GM18526 (cell line): ENCODE measurements around the gene DDX54.

Experiments
- POLR2A ChIP-seq: IDR thresholded peaks from 3 replicates; pipeline ENCODE4 v1.6.1; 2011; ENCODE audit not compliant: insufficient read length; ENCODE audit errors: extremely low read depth

The DDX54 gene

DNA sequence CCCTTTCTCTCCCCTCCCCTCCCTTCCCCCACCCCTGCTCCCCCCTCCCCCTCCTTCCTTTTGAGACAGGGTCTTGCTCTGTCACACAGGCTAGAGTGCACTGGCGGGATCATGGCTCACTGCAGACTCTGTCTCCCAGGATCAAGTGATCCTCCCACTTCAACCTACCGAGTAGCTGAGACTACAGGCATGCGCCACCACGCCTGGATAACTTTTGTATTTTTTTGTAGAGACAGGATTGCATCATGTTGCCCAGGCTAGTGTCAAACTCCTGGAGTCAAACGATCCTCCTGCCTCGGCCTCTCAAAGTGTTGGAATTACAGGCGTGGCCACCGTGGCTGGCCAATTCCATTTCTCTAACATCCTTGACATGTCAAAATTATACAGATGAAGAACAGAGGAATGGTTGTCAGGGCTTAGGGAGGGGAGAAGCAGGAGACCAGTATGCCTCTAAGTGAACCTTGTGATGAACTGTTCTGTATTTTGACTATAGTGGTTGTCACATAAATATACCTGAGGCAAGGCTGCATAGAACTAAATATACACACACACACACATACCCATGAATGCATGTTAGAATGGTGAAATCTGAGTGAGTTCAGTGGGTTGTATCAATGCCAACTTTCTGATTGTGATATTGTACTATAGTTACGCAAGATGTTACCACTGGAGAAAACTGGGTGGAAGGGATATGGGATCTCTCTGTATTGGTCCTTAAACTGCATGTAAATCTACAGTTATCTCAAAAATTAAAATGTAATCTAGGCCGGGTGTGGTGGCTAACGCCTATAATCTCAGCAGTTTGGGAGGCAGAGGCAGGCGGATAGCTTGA lies 39.3 kb downstream of the DDX54 start:
- TF ChIP-seq POLR2A: no peak

DNA sequence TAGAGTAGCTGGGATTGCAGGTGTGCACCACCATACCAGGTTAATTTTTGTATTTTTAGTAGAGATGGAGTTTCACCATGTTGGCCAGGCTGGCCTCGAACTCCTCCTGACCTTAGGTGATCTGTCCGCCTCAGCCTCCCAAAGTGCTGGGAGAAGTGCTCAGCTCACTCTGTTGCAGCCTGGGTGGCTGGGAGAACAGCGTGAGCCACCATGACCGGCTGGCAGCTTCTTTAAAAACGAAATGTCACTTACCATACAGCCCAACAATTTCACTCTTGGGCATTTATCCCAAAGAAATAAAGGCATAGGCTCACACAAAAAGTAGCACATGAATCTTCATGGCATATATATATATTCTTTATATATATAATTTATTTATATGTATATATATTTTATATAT lies 40.5 kb downstream of the DDX54 start:
- no peak for TF ChIP-seq POLR2A

DNA sequence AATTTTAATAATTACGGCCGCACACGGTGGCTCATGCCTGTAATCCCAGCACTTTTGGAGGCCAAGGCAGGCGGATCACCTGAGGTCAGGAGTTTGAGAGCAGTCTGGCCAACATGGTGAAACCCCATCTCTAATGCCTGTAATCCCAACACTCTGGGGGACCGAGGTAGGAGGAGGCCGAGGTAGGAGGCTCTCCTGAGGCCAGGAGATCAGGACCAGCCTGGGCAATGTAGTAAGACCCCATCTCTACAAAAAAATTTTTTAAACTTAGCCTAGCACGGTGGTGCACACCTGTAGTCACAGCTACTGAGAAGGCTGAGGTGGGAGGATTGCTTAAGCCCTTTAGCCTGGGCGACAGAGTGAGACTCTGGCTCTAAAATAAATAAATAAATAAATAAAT lies 41.3 kb downstream of the DDX54 start:
- TF ChIP-seq POLR2A: no peak

DNA sequence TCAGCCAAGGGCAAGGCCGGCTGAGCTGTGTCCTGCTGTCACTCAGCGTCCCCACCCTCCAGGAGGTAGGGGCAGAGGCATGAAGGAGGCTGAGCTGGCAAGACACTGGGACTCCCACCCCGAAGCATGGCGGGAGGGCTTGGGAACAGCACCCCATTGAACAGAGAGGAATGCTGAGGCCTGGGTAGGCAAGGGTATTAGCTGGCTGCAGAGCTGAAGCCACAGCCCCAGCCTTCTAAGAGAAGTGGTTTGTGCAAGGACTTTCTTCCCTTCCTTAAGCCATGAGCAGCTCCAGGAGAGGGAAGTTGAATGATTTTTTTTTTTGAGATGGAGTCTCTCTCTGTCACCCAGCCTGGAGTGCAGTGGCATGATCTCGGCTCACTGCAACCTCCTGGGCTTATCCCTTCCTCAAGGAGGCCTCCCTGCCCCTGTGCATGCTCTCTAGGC lies 42.4 kb downstream of the DDX54 start:
- no peak for TF ChIP-seq POLR2A

DNA sequence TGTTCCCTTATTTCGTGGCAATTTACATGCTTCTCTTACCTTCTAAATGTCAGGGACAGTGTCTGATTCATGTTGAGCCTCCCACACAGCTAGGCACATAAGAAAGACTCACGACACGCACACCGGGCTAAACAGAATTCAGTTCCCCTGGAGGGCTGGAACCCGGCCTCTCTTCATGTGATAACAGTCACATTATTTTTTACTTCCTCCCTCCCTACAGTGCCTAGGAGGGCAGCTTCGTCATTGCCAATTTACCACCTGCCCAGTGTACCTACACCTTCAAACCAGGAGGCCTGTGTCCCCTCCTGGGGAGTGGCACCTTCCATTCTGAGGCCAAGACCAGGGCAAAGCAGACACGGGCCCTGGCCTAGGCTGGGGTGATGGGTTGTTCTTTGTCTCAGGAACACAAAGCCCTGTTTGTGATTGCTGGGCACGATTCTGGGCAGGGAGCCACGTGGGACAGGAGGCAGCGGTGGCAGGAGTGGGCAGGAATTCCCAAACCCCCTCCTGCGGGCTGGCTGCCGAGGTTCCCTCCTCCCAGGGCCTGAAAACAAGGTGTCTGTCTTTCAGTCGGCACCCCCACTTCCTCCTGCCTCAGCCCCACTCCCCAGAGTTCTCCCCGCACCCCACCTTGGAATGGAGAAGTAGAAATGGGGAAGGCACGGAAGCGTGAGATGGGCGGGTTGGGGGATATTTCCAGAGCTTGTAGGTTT lies 42.9 kb downstream of the DDX54 start:
- TF ChIP-seq POLR2A: no peak

DNA sequence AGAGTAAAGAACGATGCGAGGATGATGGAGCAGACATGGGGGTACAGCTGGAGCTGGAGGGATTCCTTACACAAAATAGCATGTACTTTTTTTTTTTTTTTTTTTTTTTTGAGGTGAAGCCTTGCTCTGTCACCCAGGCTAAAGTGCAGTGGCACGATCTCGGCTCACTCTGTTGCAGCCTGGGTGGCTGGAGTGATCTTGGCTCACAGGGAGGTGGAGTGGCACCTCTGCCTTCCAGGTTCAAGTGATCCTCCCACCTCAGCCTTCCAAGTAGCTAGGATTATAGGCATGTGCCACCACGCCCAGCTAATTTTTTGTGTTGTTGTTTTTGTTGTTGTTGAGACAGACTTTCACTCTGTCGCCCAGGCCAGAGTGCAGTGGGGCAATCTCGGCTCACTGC lies 44.6 kb downstream of the DDX54 start:
- no peak for TF ChIP-seq POLR2A

DNA sequence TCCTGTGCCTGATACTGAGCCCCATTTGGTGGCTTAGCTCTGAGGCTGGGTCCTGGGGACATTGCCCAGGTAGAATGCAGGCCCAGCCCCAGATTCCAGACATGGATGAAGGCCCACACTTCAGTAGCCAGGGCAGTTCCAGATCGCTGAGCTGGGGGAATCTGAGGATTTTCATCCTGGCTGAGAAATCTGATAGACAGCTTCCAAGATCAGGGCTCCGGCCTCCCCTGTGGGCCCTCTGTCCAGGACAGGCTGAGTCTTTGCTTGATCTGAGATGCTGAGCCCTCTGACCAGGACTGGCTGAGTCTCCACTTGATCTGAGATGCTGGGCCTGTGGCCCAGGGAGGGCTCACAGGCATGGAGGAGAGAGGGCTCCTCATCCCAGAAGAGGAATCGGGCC lies 46.5 kb downstream of the DDX54 start:
- TF ChIP-seq POLR2A: no peak

DNA sequence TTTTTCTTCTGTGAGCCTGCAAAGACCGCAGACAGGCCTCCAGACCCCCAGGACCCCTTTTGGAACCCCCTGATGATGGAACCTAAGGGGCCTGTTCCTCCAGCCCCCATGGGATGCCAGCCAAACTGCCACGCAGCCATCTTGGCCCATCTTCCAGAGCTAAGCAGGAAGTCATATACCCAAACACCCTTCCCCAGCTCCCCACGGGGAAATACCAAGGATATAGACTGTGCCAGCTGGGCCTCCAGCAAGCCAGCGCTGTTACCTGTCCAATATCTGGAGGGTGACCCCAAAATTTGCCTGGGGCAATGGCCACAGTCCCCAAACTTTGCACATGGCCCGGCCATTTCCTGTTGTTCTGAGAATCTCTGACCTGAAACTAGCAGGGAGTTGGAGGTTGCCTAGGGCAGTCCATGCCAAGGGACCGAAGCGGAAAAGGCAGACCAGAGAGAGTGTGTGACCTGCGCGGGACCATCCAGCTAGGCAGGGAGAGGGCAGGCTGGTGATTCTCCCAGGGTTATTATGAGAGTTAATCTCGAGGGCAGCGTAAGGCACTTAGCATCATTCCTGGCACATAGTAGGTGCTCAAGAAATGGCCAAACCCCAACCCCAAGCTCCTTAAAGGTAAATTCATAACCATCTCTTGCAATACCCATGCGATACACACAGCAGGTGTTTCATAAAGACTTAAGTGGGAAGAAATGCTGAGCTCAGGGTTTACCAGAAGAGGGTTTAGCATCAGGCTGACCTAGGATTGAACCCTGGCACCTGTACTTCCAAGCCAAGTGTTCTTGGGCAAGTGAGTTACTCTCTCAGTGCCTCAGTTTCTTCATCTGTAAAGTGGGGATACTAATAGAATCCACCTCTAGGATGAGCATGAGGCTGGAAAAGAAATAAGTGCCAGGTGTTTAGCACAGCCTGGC lies 47.2 kb downstream of the DDX54 start:
- no peak for TF ChIP-seq POLR2A

DNA sequence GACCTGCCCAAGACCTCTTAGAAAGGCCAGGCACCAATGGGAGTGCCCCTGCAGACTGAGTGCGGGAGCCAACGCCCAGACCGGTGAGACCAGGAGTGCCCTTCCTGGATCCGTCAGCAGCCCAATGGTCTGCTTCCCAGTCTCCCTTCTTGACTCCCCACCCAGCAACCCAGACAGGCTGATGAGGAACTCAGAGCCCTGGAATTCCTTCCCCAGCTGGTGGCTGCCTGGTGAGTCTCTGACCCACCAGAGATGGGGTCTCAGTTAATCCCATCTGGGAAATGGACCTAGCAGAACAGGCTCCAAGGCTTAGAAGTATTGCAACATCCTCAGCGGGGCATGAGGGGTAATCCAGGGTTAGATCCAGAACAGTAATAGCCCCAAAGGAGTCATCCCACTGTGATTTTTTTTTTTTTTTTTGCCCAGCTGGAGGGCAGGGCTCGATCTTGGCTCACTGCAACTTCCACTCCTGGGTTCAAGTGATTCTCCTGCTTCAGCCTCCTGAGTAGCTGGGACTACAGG lies 48.2 kb downstream of the DDX54 start:
- no peak for TF ChIP-seq POLR2A

DNA sequence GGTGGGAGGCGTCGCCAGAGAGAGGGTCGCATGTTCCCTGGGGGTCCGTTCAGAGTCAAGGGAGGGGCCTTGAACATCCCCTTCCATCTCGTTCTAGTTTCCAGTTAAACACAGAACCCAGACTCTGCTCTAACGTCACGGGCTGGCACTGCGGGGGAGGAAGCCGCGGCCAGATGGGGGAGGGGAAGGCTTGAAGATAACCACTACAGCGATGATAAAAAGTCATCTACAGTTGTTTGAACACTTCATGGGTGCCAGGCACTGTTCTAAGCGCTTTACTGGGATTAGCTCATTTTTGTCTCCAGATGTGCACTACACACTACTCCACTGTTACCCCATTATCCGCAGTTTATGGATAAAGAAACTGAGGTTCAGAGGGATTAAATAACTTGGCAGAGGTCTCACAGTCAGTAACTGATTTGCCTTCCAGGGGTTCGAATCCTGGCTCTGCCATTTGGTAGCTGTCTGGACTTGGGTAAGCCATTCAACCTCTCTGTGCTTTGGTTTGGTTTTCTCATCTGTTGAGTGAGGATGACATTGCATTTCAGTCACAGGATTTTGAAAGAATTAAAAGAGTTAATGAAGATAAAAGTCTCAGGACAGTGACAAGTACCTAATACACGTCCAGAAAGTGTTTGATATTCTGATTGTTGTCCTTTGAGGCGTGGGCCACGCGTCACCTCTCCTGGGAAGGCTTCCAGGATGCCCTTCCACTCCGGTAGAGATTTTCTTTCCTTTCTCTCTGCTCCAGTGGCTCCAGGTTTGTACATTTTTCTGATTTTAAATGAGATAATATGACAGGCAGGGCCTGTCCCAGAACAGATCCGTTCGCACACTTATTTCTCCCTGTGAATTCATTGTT lies 48.9 kb downstream of the DDX54 start:
- no peak for TF ChIP-seq POLR2A

DNA sequence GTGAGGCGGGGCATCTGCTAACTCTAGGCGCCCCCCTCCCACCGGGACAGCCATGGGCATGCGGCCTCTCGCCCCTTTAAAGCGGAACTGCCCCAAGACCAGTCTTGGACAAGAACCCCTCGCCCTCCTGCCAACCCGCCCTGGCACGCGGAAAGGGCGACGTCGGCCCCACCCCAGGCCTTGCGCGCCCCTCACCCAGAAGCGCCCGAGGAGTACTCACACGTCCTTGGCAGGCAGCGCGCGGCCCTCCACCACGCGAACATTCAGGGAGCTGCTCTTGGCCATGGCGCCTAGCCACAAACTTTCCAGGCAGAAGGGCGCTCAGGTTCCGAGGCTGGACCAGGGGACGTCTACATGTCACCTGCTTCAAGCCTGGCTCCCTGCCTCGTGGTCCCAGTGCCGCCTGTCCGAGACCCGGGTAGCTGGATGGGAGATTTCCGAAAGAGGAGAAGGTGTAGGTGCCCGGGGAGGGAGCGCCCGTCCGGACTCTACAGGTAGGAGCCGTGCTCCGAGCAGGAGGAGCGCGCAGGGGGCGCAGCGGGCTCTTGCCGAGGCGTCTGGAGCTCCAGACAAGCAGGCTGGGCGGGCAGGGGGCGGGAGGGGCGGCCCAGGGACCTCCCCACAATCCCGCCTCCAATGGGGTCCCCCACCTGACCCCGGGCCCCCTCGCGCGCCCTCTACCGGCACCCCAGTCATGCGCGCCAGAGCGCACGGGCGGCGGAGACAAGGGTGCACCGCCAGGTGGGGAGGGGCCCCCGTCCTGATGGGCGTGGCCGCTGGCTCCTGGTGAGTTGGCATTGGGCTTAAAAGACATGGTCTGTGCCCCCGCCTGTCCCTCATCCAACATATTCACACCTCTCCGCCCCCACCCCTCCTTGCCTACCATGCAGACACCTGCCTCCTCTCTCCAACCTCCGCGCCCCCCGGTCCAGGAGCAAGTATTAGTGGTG lies 49.8 kb downstream of the DDX54 start, which contains the start of gene RASAL1:
RASAL1 (minus strand) TSS at position 584 of the 950 bp plus-strand sequence; CDS start at position 285, 299 bp downstream.
- TF ChIP-seq POLR2A: no peak

DNA sequence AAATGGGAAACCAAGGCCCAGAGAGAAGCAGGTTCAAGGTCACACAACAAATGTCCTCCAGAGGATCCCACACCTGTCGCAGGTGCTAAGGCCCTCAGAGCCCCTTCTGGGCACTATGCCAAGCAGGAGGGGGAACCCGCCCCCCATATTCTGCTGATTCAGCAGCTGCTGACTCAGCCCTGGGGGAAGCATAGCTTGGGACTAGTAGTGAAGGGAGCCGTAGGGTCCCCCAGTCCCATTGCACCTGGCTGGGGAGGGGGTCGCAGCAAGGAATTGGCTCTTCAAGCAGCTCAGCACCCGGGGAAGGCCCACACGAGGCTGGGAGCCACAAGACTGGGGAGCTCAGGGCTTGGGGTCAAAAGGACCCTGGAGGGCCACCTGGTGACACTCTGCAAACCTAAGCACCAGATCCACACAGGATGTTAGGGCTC lies 50.7 kb downstream of the DDX54 start:
- TF ChIP-seq POLR2A: no peak

DNA sequence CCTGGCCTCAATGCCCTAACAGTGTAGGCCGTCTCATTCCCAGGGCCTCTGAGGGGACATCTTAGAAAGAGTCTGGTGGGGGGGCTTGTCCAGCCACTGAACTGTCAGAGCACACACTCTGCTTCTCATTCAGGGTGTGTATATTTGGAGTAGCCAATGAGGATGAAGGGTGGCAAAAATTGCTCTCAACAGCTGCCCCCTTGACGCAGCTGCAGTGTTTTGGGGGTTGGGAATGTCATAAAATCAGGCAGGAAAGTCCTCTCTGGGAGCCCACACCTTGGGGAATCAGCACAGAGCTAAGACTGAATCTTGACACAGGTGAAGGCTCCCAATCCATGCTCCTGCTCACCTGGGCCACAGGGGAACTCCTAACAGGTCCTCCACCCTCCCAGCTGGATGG lies 51.2 kb downstream of the DDX54 start:
- no peak for TF ChIP-seq POLR2A
